Measurements from ENCODE around the gene SLC7A9.
"Not testable (repeated sequence)": the region's sequence is repeated elsewhere in the genome, so short reads cannot be mapped to it uniquely, and the experiment has no call there.

Gene SLC7A9

GRCh38 chr19:32880622-32881021, 11.1 kb upstream of the SLC7A9 start:
- no peak for DNase-seq

GRCh38 chr19:32879741-32880140, 10.2 kb upstream of the SLC7A9 start:
- DNase-seq = no peak

GRCh38 chr19:32878988-32879387, 9.4 kb upstream of the SLC7A9 start:
- no peak for DNase-seq

- no peak for DNase-seq
These were observed 8.6 kb upstream of the SLC7A9 start for GRCh38 chr19:32877977-32878745.

- DNase-seq = no peak
These were observed 7.9 kb upstream of the SLC7A9 start for GRCh38 chr19:32877323-32877912.

GRCh38 chr19:32876919-32877285, 7.3 kb upstream of the SLC7A9 start:
- DNase-seq = no peak

GRCh38 chr19:32876236-32876918, 6.8 kb upstream of the SLC7A9 start:
- DNase-seq = no peak

DNA sequence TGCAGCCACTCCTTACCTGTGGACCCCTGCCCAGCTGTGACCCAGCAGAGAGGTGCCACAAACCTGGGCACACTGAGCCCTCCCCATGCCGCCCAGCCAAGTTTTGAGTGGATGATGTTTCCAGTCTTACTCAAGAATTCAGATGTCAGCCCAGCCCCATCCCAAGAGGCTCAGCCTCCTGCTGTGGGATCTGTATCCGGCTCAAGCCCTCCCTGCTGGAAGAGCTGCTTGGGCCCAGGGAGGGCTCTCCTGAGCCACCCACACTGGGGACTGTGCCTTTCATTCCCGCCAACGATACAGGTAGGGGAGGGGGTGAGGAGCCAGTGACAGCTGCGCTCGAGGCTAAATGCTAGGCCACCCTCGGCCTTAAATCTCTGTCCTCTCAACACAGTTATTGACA, 5.9 kb upstream of the SLC7A9 start:
- DNase-seq = no peak

- DNase-seq = no peak
These were observed 5.0 kb upstream of the SLC7A9 start for GRCh38 chr19:32874605-32875004.

DNA sequence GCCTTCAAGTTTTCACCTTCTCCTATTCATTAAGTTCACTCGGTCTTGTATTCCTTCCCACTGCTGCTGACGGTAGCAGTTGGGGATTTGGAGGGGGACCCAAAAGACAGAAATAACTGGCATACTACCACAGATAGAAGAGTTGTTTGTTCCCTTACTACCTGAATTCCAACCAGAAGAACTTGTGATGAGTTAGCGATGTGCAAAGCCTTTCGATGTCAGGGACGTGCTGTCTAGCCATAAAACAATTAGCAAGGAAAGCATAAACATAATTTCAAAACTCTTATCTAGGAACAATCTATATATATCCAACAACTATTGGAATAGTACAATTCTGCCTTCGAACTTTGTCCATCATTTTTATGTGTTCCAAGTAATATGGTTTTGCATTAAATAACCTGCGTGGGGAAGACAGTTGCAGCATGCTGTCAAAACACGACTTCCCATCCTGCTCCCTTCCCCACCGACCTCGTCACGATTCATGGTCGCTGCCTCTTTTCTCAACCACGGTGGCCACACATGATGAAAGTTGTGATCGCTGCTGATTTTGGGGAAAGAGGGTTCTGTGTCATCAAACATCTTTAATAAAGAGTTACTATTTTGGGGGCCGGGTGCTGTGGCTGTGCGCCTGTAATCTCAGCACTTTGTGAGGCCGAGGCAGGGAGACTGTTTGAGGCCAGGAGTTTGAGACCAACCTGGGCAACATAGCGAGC, 3.8 kb upstream of the SLC7A9 start:
- DNase-seq = no peak

GRCh38 chr19:32872391-32872790, 2.8 kb upstream of the SLC7A9 start:
- no peak for DNase-seq

DNA sequence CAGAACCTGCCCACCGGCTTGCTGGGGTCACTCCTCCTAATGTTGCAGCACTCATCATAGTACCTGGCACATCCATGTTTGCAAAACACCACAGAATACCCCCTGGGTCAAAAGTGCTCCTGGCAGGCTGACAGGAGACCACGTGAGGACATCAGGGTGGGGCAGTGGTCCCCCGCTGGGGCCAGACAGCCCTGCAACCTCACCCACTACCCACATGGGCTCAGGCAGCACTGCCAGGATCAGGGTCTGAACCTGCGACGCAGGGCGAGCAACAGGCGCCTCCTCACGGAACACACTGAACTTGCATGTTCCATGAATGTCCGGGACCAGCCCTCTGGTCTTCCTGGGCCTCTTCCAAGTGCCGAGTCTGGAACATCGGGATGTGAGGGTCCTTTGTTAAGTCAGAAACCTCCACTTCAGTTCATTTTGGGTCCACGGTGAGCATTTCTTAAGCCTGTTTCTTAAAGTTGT, 1.4 kb upstream of the SLC7A9 start:
- no peak for DNase-seq

GRCh38 chr19:32869966-32870573, 503 bp upstream of the SLC7A9 start:
- no peak for DNase-seq

- no peak for DNase-seq
These were observed 1.2 kb downstream of the SLC7A9 start for GRCh38 chr19:32868206-32868950.

GRCh38 chr19:32867436-32867835, 2.1 kb downstream of the SLC7A9 start:
- DNase-seq = not testable (repeated sequence)

- no peak for DNase-seq
These were observed 2.9 kb downstream of the SLC7A9 start for GRCh38 chr19:32866564-32867265.

DNA sequence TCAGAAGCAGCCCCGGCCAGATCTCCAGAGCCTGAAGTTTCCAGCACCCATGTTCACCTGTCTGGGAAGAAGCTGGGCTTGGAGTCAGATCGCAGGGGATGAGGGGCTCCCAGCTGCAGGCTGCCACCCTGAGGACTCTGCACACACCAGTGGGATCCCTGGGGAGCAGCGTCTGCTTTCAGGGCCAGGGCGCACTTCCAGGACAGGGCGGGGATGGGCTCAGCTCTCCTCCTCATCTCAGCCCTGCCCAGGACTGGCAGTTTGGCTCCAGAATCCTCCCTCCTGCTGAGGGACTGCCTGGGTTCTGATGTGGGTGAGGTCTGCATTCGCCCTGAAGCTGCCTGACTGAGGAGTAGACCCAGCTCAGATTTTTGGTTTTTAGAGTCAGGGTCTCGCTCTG, 3.5 kb downstream of the SLC7A9 start:
- DNase-seq = no peak

GRCh38 chr19:32865326-32865725, 4.2 kb downstream of the SLC7A9 start:
- no peak for DNase-seq

DNA sequence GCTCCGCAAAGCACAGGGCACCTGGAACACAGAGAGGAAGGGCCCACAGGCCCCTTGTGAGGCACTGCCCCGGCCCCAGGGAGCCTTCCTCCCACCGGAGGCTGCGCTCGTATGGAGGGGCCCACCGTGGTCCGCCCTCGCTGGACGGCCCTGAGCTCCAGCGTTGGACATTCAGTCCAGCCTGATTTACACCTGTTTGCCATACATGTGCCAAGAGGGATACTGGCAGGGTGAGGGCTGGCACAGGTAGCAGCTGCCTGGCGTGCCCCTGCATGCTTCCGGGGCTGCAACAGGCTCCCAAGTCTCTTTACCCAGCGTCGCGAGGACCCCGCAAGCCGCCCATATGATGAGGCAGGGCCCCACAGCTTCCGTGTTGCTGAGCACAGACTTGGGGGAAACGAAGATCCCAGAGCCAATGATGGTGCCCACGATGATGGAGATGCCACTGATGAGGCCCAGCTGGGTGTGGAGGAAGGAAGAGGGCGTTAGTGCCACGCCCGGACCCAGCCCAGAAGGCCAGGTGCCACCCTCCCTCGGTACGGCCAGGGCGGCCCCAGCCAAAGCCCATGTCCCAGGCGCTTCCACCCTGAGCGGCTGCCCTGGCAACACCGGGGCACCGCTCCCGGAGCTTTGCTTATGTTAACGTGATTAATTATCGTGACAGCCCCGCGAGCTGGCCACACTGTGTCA, 5.1 kb downstream of the SLC7A9 start:
- DNase-seq = no peak

- no peak for DNase-seq
These were observed 5.7 kb downstream of the SLC7A9 start for GRCh38 chr19:32863841-32864240.

- DNase-seq = no peak
These were observed 6.3 kb downstream of the SLC7A9 start for GRCh38 chr19:32863301-32863700.
